Upper lobe of left lung (tissue), 6 donors: ENCODE results near the gene PILRB. TPM values are rescaled to one million over a fixed set of nuclear protein-coding genes. Genes with fewer than 3 reads are reported as not detected.
"Not testable (repeated sequence)": the region's sequence is repeated elsewhere in the genome, so short reads cannot be mapped to it uniquely, and the experiment has no call there.

Experiments used
- ATAC-seq, 2 donors: fragments of 200-7000 bp; cut with Tn5 transposase; one replicate each; pipeline ENCODE4 v1.9.1; 2022; ENCODE audit warnings: mild to moderate bottlenecking in 2 of 2, moderate library complexity in 2 of 2; ENCODE audit not compliant: low FRiP score in 2 of 2
- DNase-seq, 2 donors: peaks; one replicate each; pipeline ENCODE4 v3.0.0-alpha.2; 2019 to 2020
- H3K27ac ChIP-seq, 4 donors: fragments of 200-600 bp; sonication (generic); one replicate each; pipeline ENCODE4 v1.5.1; 2016 to 2019
- H3K27me3 ChIP-seq, 4 donors: fragments of 200-600 bp; sonication (generic); one replicate each; pipeline ENCODE4 v1.5.1; 2017 to 2019
- H3K36me3 ChIP-seq, 4 donors: fragments of 200-600 bp; sonication (generic); one replicate each; pipeline ENCODE4 v1.5.1; 2016 to 2019
- H3K4me1 ChIP-seq, 4 donors: fragments of 200-600 bp; sonication (generic); one replicate each; pipeline ENCODE4 v1.5.1; 2018 to 2019
- H3K4me3 ChIP-seq, 4 donors: fragments of 200-600 bp; sonication (generic); one replicate each; pipeline ENCODE4 v1.5.1; 2017 to 2019; ENCODE audit warnings: mild to moderate bottlenecking in 2 of 4, moderate library complexity in 1 of 4
- H3K9me3 ChIP-seq, 4 donors: fragments of 200-600 bp; sonication (generic); one replicate each; pipeline ENCODE4 v1.5.1; 2018 to 2019
- EP300 ChIP-seq, 4 donors: sonication (generic); formaldehyde crosslinking; IDR thresholded peaks; one replicate each; pipeline ENCODE4 v1.5.1; 2017; ENCODE audit warnings: antibody characterized with exemption in 4 of 4, control low read depth in 2 of 4
- POLR2A ChIP-seq, 4 donors: fragments of 450-650 bp; IDR thresholded peaks; one replicate each; pipeline ENCODE4 v1.5.1; 2016 to 2017; ENCODE audit warnings: antibody characterized with exemption in 4 of 4, mild to moderate bottlenecking in 2 of 4
- POLR2AphosphoS5 ChIP-seq, 2 donors: sonication (generic); formaldehyde crosslinking; IDR thresholded peaks; one replicate each; pipeline ENCODE4 v1.5.1; 2017; ENCODE audit warnings: antibody characterized with exemption in 2 of 2
- WGBS, 2 donors: methylation state at CpG; one replicate each; pipeline ENCODE4 v1.1.5; 2017 to 2018; 5-methylcytosine and 5-hydroxymethylcytosine counted together
- total RNA-seq, 6 donors: library from RNA; depleted of rRNA in 4 of 6; stranded (reverse); fragments of >200 nt in 4 of 6; gene quantifications; one replicate each; pipeline versions ENCODE4 v1.1.0 to v1.2.1, GENCODE V29; 2016 to 2021
- TF ChIP-seq, protein P1 (sequence below), 6 experiments: fragments of 450-650 bp in 4 of 6; fragments of 200-600 bp in 2 of 6; sonication (generic) in 2 of 6; IDR thresholded peaks; one replicate each; pipeline ENCODE4 v1.5.1; 2016 to 2019; ENCODE audit warnings: antibody characterized with exemption in 6 of 6
- donor health status: DM: no; HTN: no; CAD: no; lungs with moderate emphysema.
- donor health status: DM: no; HTN: yes; CAD: no; lungs with severe emphysema.

PILRB gene
- total RNA-seq, 6 donors from 2014 or later, result 18.4 to 259 (median 39.9) TPM

- Histone ChIP-seq H3K4me3 (no peak overlapping the region), H3K4me1 (peaks cover under 1 to 10% (median 4%) of the 10 kb centered on the region in 4 donors), H3K9me3 (no peaks in the 10 kb centered on the region), H3K27me3 (no peaks in the 10 kb centered on the region), H3K27ac (no peak overlapping the region), H3K36me3 (peaks cover 17 to 69% (median 31%) of the 10 kb centered on the region in 4 donors)
- ATAC-seq (no peak), DNase-seq (no peak)
- 75 to 85% methylated on average over 6 of the region's 6 CpGs for WGBS, 2 donors
- TF ChIP-seq, protein P1, sequence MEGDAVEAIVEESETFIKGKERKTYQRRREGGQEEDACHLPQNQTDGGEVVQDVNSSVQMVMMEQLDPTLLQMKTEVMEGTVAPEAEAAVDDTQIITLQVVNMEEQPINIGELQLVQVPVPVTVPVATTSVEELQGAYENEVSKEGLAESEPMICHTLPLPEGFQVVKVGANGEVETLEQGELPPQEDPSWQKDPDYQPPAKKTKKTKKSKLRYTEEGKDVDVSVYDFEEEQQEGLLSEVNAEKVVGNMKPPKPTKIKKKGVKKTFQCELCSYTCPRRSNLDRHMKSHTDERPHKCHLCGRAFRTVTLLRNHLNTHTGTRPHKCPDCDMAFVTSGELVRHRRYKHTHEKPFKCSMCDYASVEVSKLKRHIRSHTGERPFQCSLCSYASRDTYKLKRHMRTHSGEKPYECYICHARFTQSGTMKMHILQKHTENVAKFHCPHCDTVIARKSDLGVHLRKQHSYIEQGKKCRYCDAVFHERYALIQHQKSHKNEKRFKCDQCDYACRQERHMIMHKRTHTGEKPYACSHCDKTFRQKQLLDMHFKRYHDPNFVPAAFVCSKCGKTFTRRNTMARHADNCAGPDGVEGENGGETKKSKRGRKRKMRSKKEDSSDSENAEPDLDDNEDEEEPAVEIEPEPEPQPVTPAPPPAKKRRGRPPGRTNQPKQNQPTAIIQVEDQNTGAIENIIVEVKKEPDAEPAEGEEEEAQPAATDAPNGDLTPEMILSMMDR (IDR thresholded peaks at IDR 0.05), result no peak
- no peak for TF ChIP-seq POLR2AphosphoS5 (IDR thresholded peaks at IDR 0.05)
- TF ChIP-seq POLR2A (IDR thresholded peaks at IDR 0.05), result no peak
- no peak for TF ChIP-seq EP300 (IDR thresholded peaks at IDR 0.05)
These were observed 15.2 kb upstream of the PILRB start for GRCh38 chr7:100342765-100343164.

DNA sequence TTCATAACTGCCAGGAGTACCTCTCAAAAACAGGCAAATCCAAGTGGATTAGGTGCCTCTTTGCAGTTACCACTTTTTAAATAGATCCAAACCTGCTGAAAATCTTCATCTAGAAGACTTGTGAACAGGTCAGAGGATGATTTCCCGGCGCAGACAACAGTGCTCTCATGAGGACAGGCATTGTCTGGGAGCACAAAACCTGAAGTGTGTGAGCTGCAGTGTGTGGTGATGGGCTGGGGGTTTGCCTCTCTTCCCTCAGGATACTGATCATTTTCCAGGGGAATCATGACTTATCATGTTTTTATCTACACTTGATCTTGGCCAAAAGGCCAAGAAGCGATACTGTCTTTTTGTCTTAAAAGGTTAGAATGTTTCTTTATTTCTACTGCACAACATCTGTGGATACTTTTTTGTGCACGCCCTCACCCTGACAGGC lies 13.8 kb upstream of the PILRB start:
- peaks cover 0 to 10% (median 4%) of the 10 kb centered on the region in 4 donors for H3K4me1 ChIP-seq
- DNase-seq, H3K9me3 ChIP-seq, H3K27me3 ChIP-seq, H3K4me3 ChIP-seq, ATAC-seq: not testable (repeated sequence)
- WGBS, 2 donors, result 77 to 87% methylated on average over 3 to 4 of the region's 4 CpGs
- peaks cover 21 to 71% (median 42%) of the 10 kb centered on the region in 4 donors for H3K36me3 ChIP-seq
- H3K27ac ChIP-seq, result peak overlapping the region in 1 of 4 donors; percentile 65

GRCh38 chr7:100344560-100345287 lies 13.2 kb upstream of the PILRB start:
- not testable (repeated sequence) for H3K4me3 ChIP-seq, H3K9me3 ChIP-seq, DNase-seq, H3K27me3 ChIP-seq
- peaks cover 0 to 10% (median 4%) of the 10 kb centered on the region in 4 donors for H3K4me1 ChIP-seq
- ATAC-seq, result peak; percentile 94
- H3K27ac ChIP-seq, result peak overlapping the region in 3 of 4 donors; percentile 49 to 73 (median 65)
- H3K36me3 ChIP-seq, result peaks cover 21 to 72% (median 46%) of the 10 kb centered on the region in 4 donors
- TF ChIP-seq POLR2AphosphoS5 (IDR thresholded peaks at IDR 0.05), result peak in 1 of 2 donors; percentile 12
- TF ChIP-seq, protein P1 (IDR thresholded peaks at IDR 0.05), result peak in 4 of 6 experiments; percentile 14 to 42 (median 36)
- 70 to 75% methylated on average over 9 of the region's 13 CpGs for WGBS, 2 donors

DNA sequence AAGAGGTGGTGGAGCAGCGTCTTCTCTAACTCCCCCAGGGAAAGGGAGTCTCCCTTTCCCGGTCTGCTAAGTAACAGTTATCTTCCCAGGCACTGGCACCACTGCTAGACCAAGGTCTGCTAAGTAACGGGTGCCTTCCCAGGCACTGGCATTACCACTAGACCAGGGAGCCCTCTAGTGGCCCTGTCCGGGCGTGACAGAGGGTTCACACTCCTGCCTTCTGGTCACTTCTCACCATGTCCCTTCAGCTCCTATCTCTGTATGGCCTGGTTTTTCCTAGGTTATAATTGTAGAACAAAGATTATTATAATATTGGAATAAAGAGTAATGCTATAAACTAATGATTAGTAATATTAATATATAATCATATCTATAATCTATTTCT lies 12.6 kb upstream of the PILRB start:
- TF ChIP-seq, protein P1 (IDR thresholded peaks at IDR 0.05), result peak in 4 of 6 experiments; percentile 15 to 59 (median 38)
- H3K27ac ChIP-seq, H3K27me3 ChIP-seq, H3K4me3 ChIP-seq, H3K9me3 ChIP-seq: not testable (repeated sequence)
- DNase-seq (peak in 1 of 2 donors; percentile 85), ATAC-seq (peak; percentile 67 to 71)
- H3K4me1 ChIP-seq, result peaks cover 0 to 10% (median 4%) of the 10 kb centered on the region in 4 donors
- H3K36me3 ChIP-seq, result peaks cover 22 to 78% (median 50%) of the 10 kb centered on the region in 4 donors
- 0% methylated on average over 2 to 3 of the region's 5 CpGs for WGBS, 2 donors

- DNase-seq (no peak), ATAC-seq (no peak)
- peaks cover 0 to 10% (median 4%) of the 10 kb centered on the region in 4 donors for H3K4me1 ChIP-seq
- TF ChIP-seq, protein P1 (IDR thresholded peaks at IDR 0.05), result no peak
- TF ChIP-seq POLR2AphosphoS5 (IDR thresholded peaks at IDR 0.05), result no peak
- TF ChIP-seq POLR2A (IDR thresholded peaks at IDR 0.05), result no peak
- TF ChIP-seq EP300 (IDR thresholded peaks at IDR 0.05), result no peak
- no peak overlapping the region for H3K27ac ChIP-seq
- H3K27me3 ChIP-seq, result no peaks in the 10 kb centered on the region
- no peak overlapping the region for H3K4me3 ChIP-seq
- H3K9me3 ChIP-seq, result no peaks in the 10 kb centered on the region
- H3K36me3 ChIP-seq, result peaks cover 23 to 83% (median 54%) of the 10 kb centered on the region in 4 donors
These were observed 11.0 kb upstream of the PILRB start for GRCh38 chr7:100346921-100347320.
